Astrocyte (in vitro differentiated cells and primary cell): ENCODE measurements around the gene PRR12. TPM values are rescaled to one million over a fixed set of nuclear protein-coding genes. Genes with fewer than 3 reads are reported as not detected.

Experiments
- DNase-seq: peaks from one replicate; pipeline ENCODE4 v3.0.0-alpha.2; 2010; ENCODE audit warnings: low read depth
- FAIRE-seq: peaks from 2 replicates; lab custom pipeline; 2011; peaks lifted over from hg19 to GRCh38; lab: Jason Lieb, UNC
- H2AFZ ChIP-seq: 2 replicates; pipeline ENCODE4 v1.6.0; 2012; ENCODE audit warnings: low read depth, low read length, inconsistent platforms
- H3K27ac ChIP-seq: 2 replicates; pipeline ENCODE4 v1.5.1; 2011; ENCODE audit warnings: low read depth, low read length, inconsistent platforms
- H3K27me3 ChIP-seq: 2 replicates; pipeline ENCODE4 v1.6.0; 2011; ENCODE audit warnings: low read length, inconsistent platforms; ENCODE audit not compliant: insufficient read depth
- H3K36me3 ChIP-seq: 2 replicates; pipeline ENCODE4 v1.5.1; 2011; ENCODE audit warnings: low read length, inconsistent platforms; ENCODE audit not compliant: insufficient read depth
- H3K4me1 ChIP-seq: 2 replicates; pipeline ENCODE4 v1.5.1; 2011; ENCODE audit warnings: low read length, inconsistent platforms; ENCODE audit not compliant: insufficient read depth
- H3K4me2 ChIP-seq: 2 replicates; pipeline ENCODE4 v1.6.0; 2012; ENCODE audit warnings: low read length, inconsistent platforms
- H3K4me3 ChIP-seq: 2 replicates; pipeline ENCODE4 v1.5.1; 2011; ENCODE audit warnings: low read depth, mild to moderate bottlenecking, low read length, inconsistent platforms; ENCODE audit not compliant: insufficient read depth
- H3K79me2 ChIP-seq: 2 replicates; pipeline ENCODE4 v1.6.0; 2012; ENCODE audit warnings: mild to moderate bottlenecking, low read length, inconsistent platforms; ENCODE audit not compliant: insufficient read depth
- H3K9ac ChIP-seq: 2 replicates; pipeline ENCODE4 v1.6.0; 2012; ENCODE audit warnings: mild to moderate bottlenecking, low read length, inconsistent platforms
- H3K9me3 ChIP-seq: 2 replicates; pipeline ENCODE4 v1.5.1; 2012; ENCODE audit warnings: low read depth, mild to moderate bottlenecking, low read length, inconsistent platforms; ENCODE audit not compliant: insufficient read depth
- H4K20me1 ChIP-seq: 2 replicates; pipeline ENCODE4 v1.6.0; 2012; ENCODE audit warnings: low read length, inconsistent platforms; ENCODE audit not compliant: insufficient read depth
- H3K27ac Mint-ChIP-seq: one replicate; pipeline ENCODE4 v1.8.0; 2021; ENCODE audit warnings: mild to moderate bottlenecking, mixed read lengths; ENCODE audit not compliant: unreplicated experiment
- H3K27me3 Mint-ChIP-seq: one replicate; pipeline ENCODE4 v1.8.0; 2021; ENCODE audit warnings: low read depth, mixed read lengths; ENCODE audit not compliant: unreplicated experiment
- H3K36me3 Mint-ChIP-seq: one replicate; pipeline ENCODE4 v1.8.0; 2021; ENCODE audit warnings: low read depth, mixed read lengths; ENCODE audit not compliant: unreplicated experiment
- H3K4me1 Mint-ChIP-seq: one replicate; pipeline ENCODE4 v1.8.0; 2021; ENCODE audit warnings: low read depth, mixed read lengths; ENCODE audit not compliant: unreplicated experiment
- H3K4me3 Mint-ChIP-seq: one replicate; pipeline ENCODE4 v1.8.0; 2021; ENCODE audit warnings: mild to moderate bottlenecking, moderate library complexity, mixed read lengths; ENCODE audit not compliant: unreplicated experiment
- H3K9me3 Mint-ChIP-seq: one replicate; pipeline ENCODE4 v1.8.0; 2021; ENCODE audit warnings: mild to moderate bottlenecking, mixed read lengths; ENCODE audit not compliant: unreplicated experiment
- CTCF ChIP-seq: IDR thresholded peaks from 2 replicates; pipeline ENCODE4 v1.5.1; 2011; ENCODE audit warnings: low read depth, mild to moderate bottlenecking, inconsistent platforms, low read length, moderate library complexity; ENCODE audit not compliant: insufficient read depth
- EZH2 ChIP-seq: IDR thresholded peaks from 2 replicates; pipeline ENCODE4 v1.6.1; 2012; ENCODE audit warnings: mild to moderate bottlenecking, low read length, inconsistent platforms; ENCODE audit not compliant: insufficient read depth
- total RNA-seq: library from RNA; stranded (reverse); gene quantifications from 2 replicates; pipeline ENCODE4 v1.2.1, GENCODE V29; 2021

The PRR12 gene
- total RNA-seq, 1 donor from 2014 or later, result 29.7 TPM

DNA sequence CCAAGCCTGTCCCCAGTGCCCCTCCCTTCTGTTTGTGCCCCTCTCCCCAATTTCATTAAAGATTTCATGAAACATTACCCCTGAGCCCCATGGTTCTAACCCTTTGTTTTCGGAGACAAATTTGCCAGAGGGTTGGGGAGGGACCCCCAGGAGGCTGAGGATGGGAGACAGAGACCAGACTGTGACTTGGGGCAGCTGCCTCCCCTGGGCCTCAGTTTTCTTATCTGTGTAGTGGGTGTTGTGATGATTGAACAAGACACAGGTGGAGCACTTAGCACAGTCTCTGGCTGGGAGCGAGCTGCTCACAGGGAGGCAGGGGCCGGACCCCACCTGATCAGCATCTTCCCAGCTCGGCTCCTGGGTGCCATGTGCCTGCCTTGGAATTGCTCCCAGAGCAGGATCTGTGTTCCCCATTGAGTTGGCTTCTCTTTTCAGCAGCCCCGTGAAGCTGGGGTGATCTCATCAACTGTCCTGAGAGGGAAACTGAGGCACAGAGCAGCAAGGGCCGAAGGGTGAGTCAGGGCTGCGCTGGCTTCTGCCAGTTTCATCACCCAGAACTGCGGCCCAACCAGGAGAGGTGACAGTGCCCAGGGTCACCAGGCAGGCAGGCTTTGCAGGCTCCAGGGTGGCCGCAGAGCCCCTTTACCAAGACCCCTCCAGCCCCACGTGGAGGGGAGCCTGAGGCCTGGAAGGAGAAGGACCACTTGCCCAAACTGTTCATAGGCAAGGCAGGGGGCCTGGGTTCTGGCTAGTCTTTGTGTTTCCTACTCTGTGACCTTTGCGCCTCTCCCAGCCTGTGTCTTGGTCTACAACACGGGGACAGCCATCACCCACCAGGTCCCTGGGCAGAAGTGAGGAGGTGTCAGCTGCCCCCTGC, 67.8 kb downstream of the PRR12 start:
- Histone ChIP-seq H3K79me2 (peaks cover 16% of the 10 kb centered on the region), H3K36me3 (peaks cover 29% of the 10 kb centered on the region), H3K4me1 (peaks cover under 1% of the 10 kb centered on the region), H4K20me1 (peaks cover 66% of the 10 kb centered on the region), H3K27ac (no peak overlapping the region), H3K4me2 (no peak overlapping the region), H3K27me3 (no peaks in the 10 kb centered on the region), H2AFZ (no peak overlapping the region), H3K4me3 (no peak overlapping the region), H3K9me3 (peaks cover 4% of the 10 kb centered on the region), H3K9ac (no peak overlapping the region)
- Mint-ChIP-seq H3K4me1 (no peaks in the 10 kb centered on the region), H3K9me3 (no peaks in the 10 kb centered on the region), H3K27ac (no peak overlapping the region), H3K4me3 (no peak overlapping the region), H3K36me3 (peaks cover 24% of the 10 kb centered on the region), H3K27me3 (no peaks in the 10 kb centered on the region)
- FAIRE-seq (no peak), DNase-seq (no peak)
- no peak for TF ChIP-seq CTCF
- TF ChIP-seq EZH2, result no peak

DNA sequence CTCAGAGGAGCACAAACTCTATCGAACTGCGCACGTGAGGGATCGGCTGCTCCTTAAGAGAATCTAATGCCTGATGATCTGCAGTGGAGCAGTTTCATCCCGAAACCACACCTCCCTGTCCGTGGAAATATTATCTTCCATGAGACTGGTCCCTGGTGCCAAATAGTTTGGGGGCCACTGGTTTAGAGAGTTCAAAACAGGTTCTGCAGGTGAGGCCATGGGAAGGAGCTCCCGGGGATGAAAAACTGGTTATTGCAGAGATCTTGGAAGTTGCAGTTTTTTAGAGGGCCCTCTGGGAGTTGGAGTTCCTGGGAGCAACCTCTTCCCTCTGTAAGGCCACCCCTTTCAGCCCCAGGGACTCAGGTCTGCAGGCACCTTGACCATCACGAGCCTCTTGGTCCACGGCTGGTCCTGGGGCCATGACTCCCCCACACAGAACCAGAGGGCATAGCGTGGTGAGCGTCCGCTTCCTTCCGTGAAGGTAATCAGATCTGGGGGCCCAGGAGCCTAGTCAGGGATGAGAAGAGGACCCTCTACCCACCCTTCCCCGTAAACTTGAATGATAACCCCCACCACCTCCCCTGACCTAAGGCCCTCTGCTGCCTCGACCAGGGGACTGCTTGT, 69.5 kb downstream of the PRR12 start:
- Mint-ChIP-seq H3K27ac (peak overlapping the region; percentile 7), H3K27me3 (no peaks in the 10 kb centered on the region), H3K4me1 (peaks cover 3% of the 10 kb centered on the region), H3K36me3 (peaks cover 24% of the 10 kb centered on the region), H3K4me3 (no peak overlapping the region), H3K9me3 (no peaks in the 10 kb centered on the region)
- H3K4me1 ChIP-seq, result peaks cover 8% of the 10 kb centered on the region
- no peak for TF ChIP-seq EZH2
- TF ChIP-seq CTCF, result no peak
- no peak overlapping the region for H3K27ac ChIP-seq
- H4K20me1 ChIP-seq, result peaks cover 57% of the 10 kb centered on the region
- H3K79me2 ChIP-seq, result peaks cover 23% of the 10 kb centered on the region
- H3K4me3 ChIP-seq, result no peak overlapping the region
- no peak for FAIRE-seq
- H3K9ac ChIP-seq, result no peak overlapping the region
- no peaks in the 10 kb centered on the region for H3K27me3 ChIP-seq
- H2AFZ ChIP-seq, result no peak overlapping the region
- DNase-seq, result no peak
- H3K9me3 ChIP-seq, result peaks cover 4% of the 10 kb centered on the region
- H3K4me2 ChIP-seq, result no peak overlapping the region
- H3K36me3 ChIP-seq, result peaks cover 23% of the 10 kb centered on the region
